ENCODE measurements around the gene ZBTB8A.
A peak's percentile ranks its signal among the peaks of the same experiment; 100 is the strongest.
"Not testable (repeated sequence)": the region's sequence is repeated elsewhere in the genome, so short reads cannot be mapped to it uniquely, and the experiment has no call there.

ZBTB8A gene

GRCh38 chr1:32538887-32539583 is at the start of gene ZBTB8A:
TSS of gene ZBTB8A (plus strand) at chr1:32539427. CDS start at chr1:32592932, 53,505 bp downstream.
- peak in 1 of 2 experiments; percentile 5 for DNase-seq

- DNase-seq: no peak
Measured at GRCh38 chr1:32489774-32490454, 49.3 kb upstream of the ZBTB8A start.

GRCh38 chr1:32491386-32491785 is 47.8 kb upstream of the ZBTB8A start:
- no peak for DNase-seq

- no peak for DNase-seq
Measured at GRCh38 chr1:32494196-32494595, 45.0 kb upstream of the ZBTB8A start.

GRCh38 chr1:32494711-32495337 is 44.4 kb upstream of the ZBTB8A start:
- no peak for DNase-seq

GRCh38 chr1:32496127-32496526 is 43.1 kb upstream of the ZBTB8A start:
- DNase-seq: no peak

- DNase-seq: no peak
Measured at GRCh38 chr1:32498751-32499150, 40.5 kb upstream of the ZBTB8A start.

- DNase-seq: peak in 1 of 2 experiments; percentile 29
Measured at GRCh38 chr1:32500387-32501209, 38.6 kb upstream of the ZBTB8A start.

- DNase-seq: no peak
Measured at GRCh38 chr1:32501865-32502264, 37.4 kb upstream of the ZBTB8A start.

GRCh38 chr1:32503153-32503552 is 36.1 kb upstream of the ZBTB8A start:
- no peak for DNase-seq

- DNase-seq: no peak
Measured at GRCh38 chr1:32507021-32507420, 32.2 kb upstream of the ZBTB8A start.

- no peak for DNase-seq
Measured at GRCh38 chr1:32508761-32509160, 30.5 kb upstream of the ZBTB8A start.

- DNase-seq: no peak
Measured at GRCh38 chr1:32509939-32510338, 29.3 kb upstream of the ZBTB8A start.

GRCh38 chr1:32516402-32516801 is 22.8 kb upstream of the ZBTB8A start:
- no peak for DNase-seq

GRCh38 chr1:32518976-32519375 is 20.3 kb upstream of the ZBTB8A start:
- no peak for DNase-seq

GRCh38 chr1:32521165-32521564 is 18.1 kb upstream of the ZBTB8A start:
- DNase-seq: no peak

GRCh38 chr1:32525053-32525452 is 14.2 kb upstream of the ZBTB8A start:
- DNase-seq: no peak

GRCh38 chr1:32525661-32526444 is 13.4 kb upstream of the ZBTB8A start:
- no peak for DNase-seq

GRCh38 chr1:32528550-32528949 is 10.7 kb upstream of the ZBTB8A start:
- DNase-seq: not testable (repeated sequence)

- no peak for DNase-seq
Measured at GRCh38 chr1:32533792-32534327, 5.4 kb upstream of the ZBTB8A start.

- no peak for DNase-seq
Measured at GRCh38 chr1:32536117-32536516, 3.1 kb upstream of the ZBTB8A start.

GRCh38 chr1:32536764-32537163 is 2.5 kb upstream of the ZBTB8A start:
- DNase-seq: no peak

Measured in stimulated activated CD4-positive, alpha-beta T cell treated with anti-CD3 and anti-CD28 coated beads, Interleukin-4, amount 100 ng/mL, for 4 hours (primary cell).